ENCODE results near the gene CLEC4E.
A peak's percentile ranks its signal among the peaks of the same experiment; 100 is the strongest.

Gene CLEC4E

GRCh38 chr12:8561011-8561410 lies 20.3 kb upstream of the CLEC4E start:
- H3K79me1 ChIP-seq (replicated peaks; ENCODE audit: low read length, poor library complexity, severe bottlenecking): no peaks in the 10 kb centered on the region
- no peak overlapping the region for H4K8ac ChIP-seq (ENCODE audit: low read length)
- H3K23ac ChIP-seq (ENCODE audit: low read length in 2 of 2): no peak overlapping the region
- no peak overlapping the region for H2BK120ac ChIP-seq (ENCODE audit: low read depth, low read length)
- 80% methylated on average over 4 of the region's 4 CpGs for WGBS
- no peak overlapping the region for H2BK5ac ChIP-seq (ENCODE audit: low read depth, low read length, poor library complexity, severe bottlenecking)
- no peak overlapping the region for H3K9ac ChIP-seq (ENCODE audit: low read length)
- H2BK15ac ChIP-seq (ENCODE audit: low read depth, poor library complexity, severe bottlenecking): no peak overlapping the region
- no peaks in the 10 kb centered on the region for H3K36me3 ChIP-seq (ENCODE audit: control insufficient read depth in 1 of 2, insufficient read depth in 2 of 2, low read depth in 1 of 2, low read length in 2 of 2)
- H3K9me3 ChIP-seq (ENCODE audit: control insufficient read depth, low read length): no peaks in the 10 kb centered on the region
- peaks cover 0 to 6% of the 10 kb centered on the region in 2 experiments for H3K27me3 ChIP-seq (ENCODE audit: control insufficient read depth in 1 of 2, insufficient read depth in 1 of 2, low read length in 2 of 2)
- no peak overlapping the region for H2AFZ ChIP-seq (ENCODE audit: low read depth, low read length)
- no peak overlapping the region for H3K4me3 ChIP-seq (ENCODE audit: insufficient read depth in 1 of 2, low read depth in 1 of 2, low read length in 2 of 2)
- no peak overlapping the region for H3K27ac ChIP-seq (ENCODE audit: low read length, poor library complexity, severe bottlenecking)
- H2AK5ac ChIP-seq (ENCODE audit: low read length, severe bottlenecking): no peak overlapping the region
- H3K14ac ChIP-seq (ENCODE audit: low read length in 2 of 2): no peak overlapping the region
- H3K18ac ChIP-seq (ENCODE audit: low read depth in 1 of 2, low read length in 2 of 2): no peak overlapping the region
- H2BK12ac ChIP-seq (ENCODE audit: low read length in 2 of 2): no peak overlapping the region
- H3K4me1 ChIP-seq (ENCODE audit: control insufficient read depth, insufficient read depth, low read depth, low read length): no peaks in the 10 kb centered on the region
- H3K4ac ChIP-seq (ENCODE audit: low read depth in 1 of 2, low read length in 2 of 2): no peak overlapping the region
- H4K91ac ChIP-seq (ENCODE audit: low read length): no peak overlapping the region
- no peak for DNase-seq
- no peak overlapping the region for H3K4me2 ChIP-seq (ENCODE audit: low read length, poor library complexity, severe bottlenecking)

DNA sequence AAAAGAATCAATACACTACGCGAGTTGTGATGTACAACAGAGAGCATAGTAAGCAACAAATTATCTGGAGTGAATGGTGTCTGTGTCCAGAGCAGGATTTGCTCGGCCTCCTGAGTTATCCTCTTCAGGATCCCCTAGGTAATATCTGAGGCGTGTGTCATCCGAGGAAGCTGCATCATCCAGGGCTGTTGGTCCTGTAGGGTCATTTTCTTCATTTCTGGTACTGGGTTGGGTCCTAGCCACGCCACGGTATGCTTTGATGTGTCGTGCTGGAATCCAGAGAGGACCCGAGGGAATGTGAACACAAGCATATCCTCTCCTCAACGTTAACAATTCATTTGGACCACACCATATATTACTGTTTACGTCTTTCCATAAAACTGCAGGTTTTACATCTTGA lies 19.0 kb upstream of the CLEC4E start:
- H3K4me1 ChIP-seq (ENCODE audit: control insufficient read depth, insufficient read depth, low read depth, low read length): peaks cover 2% of the 10 kb centered on the region
- no peak overlapping the region for H2BK12ac ChIP-seq (ENCODE audit: low read length in 2 of 2)
- WGBS: 78% methylated on average over 7 of the region's 11 CpGs
- H4K91ac ChIP-seq (ENCODE audit: low read length): no peak overlapping the region
- peaks cover 0 to 6% of the 10 kb centered on the region in 2 experiments for H3K27me3 ChIP-seq (ENCODE audit: control insufficient read depth in 1 of 2, insufficient read depth in 1 of 2, low read length in 2 of 2)
- no peak overlapping the region for H2AFZ ChIP-seq (ENCODE audit: low read depth, low read length)
- no peaks in the 10 kb centered on the region for H3K9me3 ChIP-seq (ENCODE audit: control insufficient read depth, low read length)
- no peak overlapping the region for H3K4me2 ChIP-seq (ENCODE audit: low read length, poor library complexity, severe bottlenecking)
- H3K18ac ChIP-seq (ENCODE audit: low read depth in 1 of 2, low read length in 2 of 2): no peak overlapping the region
- no peak overlapping the region for H2BK15ac ChIP-seq (ENCODE audit: low read depth, poor library complexity, severe bottlenecking)
- DNase-seq: no peak
- no peak overlapping the region for H2BK5ac ChIP-seq (ENCODE audit: low read depth, low read length, poor library complexity, severe bottlenecking)
- H3K9ac ChIP-seq (ENCODE audit: low read length): no peak overlapping the region
- H2AK5ac ChIP-seq (ENCODE audit: low read length, severe bottlenecking): no peak overlapping the region
- H2BK120ac ChIP-seq (ENCODE audit: low read depth, low read length): no peak overlapping the region
- no peak overlapping the region for H3K23ac ChIP-seq (ENCODE audit: low read length in 2 of 2)
- H3K36me3 ChIP-seq (ENCODE audit: control insufficient read depth in 1 of 2, insufficient read depth in 2 of 2, low read depth in 1 of 2, low read length in 2 of 2): no peaks in the 10 kb centered on the region
- no peak overlapping the region for H3K14ac ChIP-seq (ENCODE audit: low read length in 2 of 2)
- no peak overlapping the region for H3K4me3 ChIP-seq (ENCODE audit: insufficient read depth in 1 of 2, low read depth in 1 of 2, low read length in 2 of 2)
- no peak overlapping the region for H3K4ac ChIP-seq (ENCODE audit: low read depth in 1 of 2, low read length in 2 of 2)
- H3K79me1 ChIP-seq (replicated peaks; ENCODE audit: low read length, poor library complexity, severe bottlenecking): no peaks in the 10 kb centered on the region
- no peak overlapping the region for H4K8ac ChIP-seq (ENCODE audit: low read length)
- no peak overlapping the region for H3K27ac ChIP-seq (ENCODE audit: low read length, poor library complexity, severe bottlenecking)

GRCh38 chr12:8556531-8557097 lies 15.9 kb upstream of the CLEC4E start:
- Histone ChIP-seq H4K91ac (ENCODE audit: low read length) (no peak overlapping the region), H3K4me2 (ENCODE audit: low read length, poor library complexity, severe bottlenecking) (no peak overlapping the region), H2AK5ac (ENCODE audit: low read length, severe bottlenecking) (no peak overlapping the region), H3K27me3 (ENCODE audit: control insufficient read depth in 1 of 2, insufficient read depth in 1 of 2, low read length in 2 of 2) (peaks cover 0 to 6% of the 10 kb centered on the region in 2 experiments), H3K4me1 (ENCODE audit: control insufficient read depth, insufficient read depth, low read depth, low read length) (peaks cover 3% of the 10 kb centered on the region), H4K8ac (ENCODE audit: low read length) (no peak overlapping the region), H3K4me3 (ENCODE audit: insufficient read depth in 1 of 2, low read depth in 1 of 2, low read length in 2 of 2) (no peak overlapping the region), H3K18ac (ENCODE audit: low read depth in 1 of 2, low read length in 2 of 2) (no peak overlapping the region), H3K79me1 (replicated peaks; ENCODE audit: low read length, poor library complexity, severe bottlenecking) (no peaks in the 10 kb centered on the region), H2BK15ac (ENCODE audit: low read depth, poor library complexity, severe bottlenecking) (no peak overlapping the region), H3K4ac (ENCODE audit: low read depth in 1 of 2, low read length in 2 of 2) (no peak overlapping the region), H2BK12ac (ENCODE audit: low read length in 2 of 2) (no peak overlapping the region), H3K27ac (ENCODE audit: low read length, poor library complexity, severe bottlenecking) (no peak overlapping the region), H3K9me3 (ENCODE audit: control insufficient read depth, low read length) (no peaks in the 10 kb centered on the region), H2BK5ac (ENCODE audit: low read depth, low read length, poor library complexity, severe bottlenecking) (no peak overlapping the region), H3K23ac (ENCODE audit: low read length in 2 of 2) (no peak overlapping the region), H2AFZ (ENCODE audit: low read depth, low read length) (no peak overlapping the region), H3K14ac (ENCODE audit: low read length in 2 of 2) (no peak overlapping the region), H2BK120ac (ENCODE audit: low read depth, low read length) (no peak overlapping the region), H3K9ac (ENCODE audit: low read length) (no peak overlapping the region), H3K36me3 (ENCODE audit: control insufficient read depth in 1 of 2, insufficient read depth in 2 of 2, low read depth in 1 of 2, low read length in 2 of 2) (no peaks in the 10 kb centered on the region)
- DNase-seq: no peak
- WGBS: 83% methylated on average over 2 of the region's 2 CpGs

DNA sequence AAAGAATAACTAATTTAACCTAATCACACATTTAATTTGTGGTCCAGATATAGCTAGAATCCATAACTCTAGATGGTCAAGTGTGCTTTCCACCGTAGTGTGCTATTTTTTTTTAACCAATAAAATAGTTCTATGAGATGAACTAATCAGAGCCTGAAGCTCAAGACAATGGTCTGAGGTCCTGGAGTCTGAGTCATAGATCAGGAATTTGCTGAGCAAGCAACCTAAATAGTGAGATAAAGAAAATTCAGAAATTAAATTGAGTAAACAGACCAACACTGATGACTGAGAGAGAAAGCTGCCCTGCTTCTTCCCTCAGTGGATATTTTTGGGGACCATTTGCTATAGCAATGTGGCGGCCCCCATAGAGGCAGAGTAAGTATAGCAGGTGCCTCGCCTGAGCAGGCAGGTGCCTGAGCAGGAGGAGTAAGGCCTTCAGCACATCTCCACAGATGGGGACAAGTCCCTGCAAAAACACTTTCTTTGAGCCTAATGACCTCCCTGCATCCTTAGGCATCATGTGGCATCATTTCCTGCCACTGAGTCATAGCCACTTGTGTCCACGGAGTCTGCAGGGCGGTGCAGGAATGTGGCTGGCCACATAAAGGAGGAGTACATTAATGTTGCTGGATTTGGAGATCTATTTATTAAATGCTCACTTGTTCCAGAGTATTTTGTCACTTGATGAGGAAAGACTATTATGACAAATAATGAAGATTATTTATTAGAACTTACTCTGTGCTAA lies 13.9 kb upstream of the CLEC4E start:
- no peak overlapping the region for H2BK12ac ChIP-seq (ENCODE audit: low read length in 2 of 2)
- H3K36me3 ChIP-seq (ENCODE audit: control insufficient read depth in 1 of 2, insufficient read depth in 2 of 2, low read depth in 1 of 2, low read length in 2 of 2): no peaks in the 10 kb centered on the region
- no peak overlapping the region for H3K4ac ChIP-seq (ENCODE audit: low read depth in 1 of 2, low read length in 2 of 2)
- H3K18ac ChIP-seq (ENCODE audit: low read depth in 1 of 2, low read length in 2 of 2): no peak overlapping the region
- H2BK5ac ChIP-seq (ENCODE audit: low read depth, low read length, poor library complexity, severe bottlenecking): no peak overlapping the region
- no peak overlapping the region for H3K9ac ChIP-seq (ENCODE audit: low read length)
- H2AFZ ChIP-seq (ENCODE audit: low read depth, low read length): no peak overlapping the region
- H2AK5ac ChIP-seq (ENCODE audit: low read length, severe bottlenecking): no peak overlapping the region
- peak overlapping the region in 1 of 2 experiments; percentile 14 for H3K14ac ChIP-seq (ENCODE audit: low read length in 2 of 2)
- WGBS: 54% methylated on average over 5 of the region's 5 CpGs
- H3K4me3 ChIP-seq (ENCODE audit: insufficient read depth in 1 of 2, low read depth in 1 of 2, low read length in 2 of 2): no peak overlapping the region
- no peaks in the 10 kb centered on the region for H3K27me3 ChIP-seq (ENCODE audit: control insufficient read depth in 1 of 2, insufficient read depth in 1 of 2, low read length in 2 of 2)
- no peak overlapping the region for H2BK120ac ChIP-seq (ENCODE audit: low read depth, low read length)
- no peak overlapping the region for H4K91ac ChIP-seq (ENCODE audit: low read length)
- H3K23ac ChIP-seq (ENCODE audit: low read length in 2 of 2): no peak overlapping the region
- H3K4me2 ChIP-seq (ENCODE audit: low read length, poor library complexity, severe bottlenecking): no peak overlapping the region
- peaks cover 3% of the 10 kb centered on the region for H3K4me1 ChIP-seq (ENCODE audit: control insufficient read depth, insufficient read depth, low read depth, low read length)
- no peak overlapping the region for H3K27ac ChIP-seq (ENCODE audit: low read length, poor library complexity, severe bottlenecking)
- H3K9me3 ChIP-seq (ENCODE audit: control insufficient read depth, low read length): no peaks in the 10 kb centered on the region
- DNase-seq: peak; percentile 27
- H2BK15ac ChIP-seq (ENCODE audit: low read depth, poor library complexity, severe bottlenecking): no peak overlapping the region
- H3K79me1 ChIP-seq (replicated peaks; ENCODE audit: low read length, poor library complexity, severe bottlenecking): no peaks in the 10 kb centered on the region
- H4K8ac ChIP-seq (ENCODE audit: low read length): no peak overlapping the region
